Measurements from ENCODE around the gene PORCN. TPM values are rescaled to one million over a fixed set of nuclear protein-coding genes. Genes with fewer than 3 reads are reported as not detected.

The PORCN gene
- polyA plus RNA-seq, 1 donor (not counting 4 experiments of a cell fraction or from before 2014, with no cell fraction given) = 52.2 TPM

GRCh38 chrX:48533165-48533564 is 24.4 kb downstream of the PORCN start:
- no peak overlapping the region for H3K27ac ChIP-seq (ENCODE audit: control insufficient read depth, insufficient read depth, low read length)
- dilution Hi-C loops (cut with MboI; ENCODE audit: extremely low pct_ligation_motif_present, low sequenced_read_pairs) = no loop called here
- H2AFZ ChIP-seq (ENCODE audit: control insufficient read depth, low read length) = no peak overlapping the region
- H4K20me1 ChIP-seq (ENCODE audit: control insufficient read depth, extremely low read depth, insufficient read depth, low read length) = no peaks in the 10 kb centered on the region
- peaks cover 0 to 3% of the 10 kb centered on the region in 2 experiments for H3K36me3 ChIP-seq (ENCODE audit: control insufficient read depth in 2 of 2, extremely low read depth in 1 of 2, insufficient read depth in 2 of 2, low read length in 2 of 2)
- H3K9ac ChIP-seq (ENCODE audit: control insufficient read depth, extremely low read depth, insufficient read depth, low read length) = no peak overlapping the region
- no peak for FAIRE-seq
- TF ChIP-seq, protein P1, sequence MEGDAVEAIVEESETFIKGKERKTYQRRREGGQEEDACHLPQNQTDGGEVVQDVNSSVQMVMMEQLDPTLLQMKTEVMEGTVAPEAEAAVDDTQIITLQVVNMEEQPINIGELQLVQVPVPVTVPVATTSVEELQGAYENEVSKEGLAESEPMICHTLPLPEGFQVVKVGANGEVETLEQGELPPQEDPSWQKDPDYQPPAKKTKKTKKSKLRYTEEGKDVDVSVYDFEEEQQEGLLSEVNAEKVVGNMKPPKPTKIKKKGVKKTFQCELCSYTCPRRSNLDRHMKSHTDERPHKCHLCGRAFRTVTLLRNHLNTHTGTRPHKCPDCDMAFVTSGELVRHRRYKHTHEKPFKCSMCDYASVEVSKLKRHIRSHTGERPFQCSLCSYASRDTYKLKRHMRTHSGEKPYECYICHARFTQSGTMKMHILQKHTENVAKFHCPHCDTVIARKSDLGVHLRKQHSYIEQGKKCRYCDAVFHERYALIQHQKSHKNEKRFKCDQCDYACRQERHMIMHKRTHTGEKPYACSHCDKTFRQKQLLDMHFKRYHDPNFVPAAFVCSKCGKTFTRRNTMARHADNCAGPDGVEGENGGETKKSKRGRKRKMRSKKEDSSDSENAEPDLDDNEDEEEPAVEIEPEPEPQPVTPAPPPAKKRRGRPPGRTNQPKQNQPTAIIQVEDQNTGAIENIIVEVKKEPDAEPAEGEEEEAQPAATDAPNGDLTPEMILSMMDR (optimal IDR thresholded peaks at IDR 0.05 in 1 of 3, IDR thresholded peaks at IDR 0.05 in 1 of 3, conservative IDR thresholded peaks at IDR 0.05 in 1 of 3; ENCODE audit: extremely low read depth in 1 of 3, insufficient read depth in 2 of 3, low read length in 3 of 3) = no peak
- no peak for TF ChIP-seq EZH2 (IDR thresholded peaks at IDR 0.05; ENCODE audit: low read length)
- no peak for DNase-seq (ENCODE audit: low read depth, low spot score)
- H3K9me3 ChIP-seq (ENCODE audit: control insufficient read depth, low read depth, low read length) = no peaks in the 10 kb centered on the region
- H3K4me2 ChIP-seq (ENCODE audit: control insufficient read depth, extremely low read depth, insufficient read depth, low read depth, low read length) = no peak overlapping the region
- H3K4me1 ChIP-seq (ENCODE audit: control insufficient read depth, extremely low read depth, insufficient read depth, low read length) = peaks cover 21% of the 10 kb centered on the region
- no peaks in the 10 kb centered on the region for H3K27me3 ChIP-seq (ENCODE audit: control insufficient read depth, extremely low read depth, insufficient read depth, low read length)
- H3K79me2 ChIP-seq (ENCODE audit: control insufficient read depth, insufficient read depth, low read length) = no peaks in the 10 kb centered on the region
- H3K9me1 ChIP-seq (ENCODE audit: control insufficient read depth, extremely low read depth, insufficient read depth, low read length) = no peaks in the 10 kb centered on the region
- H3K4me3 ChIP-seq (ENCODE audit: control insufficient read depth in 2 of 3, extremely low read depth in 1 of 3, insufficient read depth in 2 of 3, low read depth in 1 of 3, low read length in 3 of 3) = no peak overlapping the region

DNA sequence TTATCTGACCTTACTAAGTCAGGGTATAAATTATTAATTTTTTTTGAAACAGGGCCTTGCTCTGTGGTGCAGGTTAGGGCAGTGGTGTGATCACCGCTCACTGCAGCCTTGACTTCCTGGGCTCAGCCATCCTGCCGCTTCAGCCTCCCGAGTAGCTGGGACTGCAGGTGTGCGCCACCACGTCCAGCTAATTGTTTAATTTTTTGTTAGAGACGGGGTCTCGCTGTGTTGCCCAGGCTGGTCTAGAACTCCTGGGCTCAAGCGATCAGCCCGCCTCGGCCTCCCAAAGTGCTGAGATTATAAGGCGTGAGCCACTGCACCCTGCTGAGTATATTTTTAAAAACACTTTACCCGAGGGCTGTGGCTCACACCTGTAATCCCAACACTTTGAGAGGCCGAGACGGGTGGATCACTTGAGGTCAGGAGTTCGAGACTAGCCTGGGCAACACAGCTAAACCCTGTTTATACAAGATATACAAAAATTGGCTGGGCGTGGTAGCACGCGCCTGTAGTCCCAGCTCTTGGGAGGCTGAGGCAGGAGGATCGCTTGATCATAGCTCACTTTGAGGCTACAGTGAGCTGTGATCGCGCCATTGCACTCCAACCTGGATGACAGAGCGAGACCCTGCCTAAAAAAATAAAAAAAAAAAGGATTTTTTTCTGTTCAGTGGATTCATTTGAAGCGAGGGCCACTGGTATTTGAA is 30.0 kb downstream of the PORCN start:
- Histone ChIP-seq H4K20me1 (ENCODE audit: control insufficient read depth, extremely low read depth, insufficient read depth, low read length) (no peaks in the 10 kb centered on the region), H3K27me3 (ENCODE audit: control insufficient read depth, extremely low read depth, insufficient read depth, low read length) (no peaks in the 10 kb centered on the region), H2AFZ (ENCODE audit: control insufficient read depth, low read length) (no peak overlapping the region), H3K79me2 (ENCODE audit: control insufficient read depth, insufficient read depth, low read length) (peaks cover 15% of the 10 kb centered on the region), H3K9me1 (ENCODE audit: control insufficient read depth, extremely low read depth, insufficient read depth, low read length) (no peaks in the 10 kb centered on the region), H3K4me3 (ENCODE audit: control insufficient read depth in 2 of 3, extremely low read depth in 1 of 3, insufficient read depth in 2 of 3, low read depth in 1 of 3, low read length in 3 of 3) (no peak overlapping the region), H3K36me3 (ENCODE audit: control insufficient read depth in 2 of 2, extremely low read depth in 1 of 2, insufficient read depth in 2 of 2, low read length in 2 of 2) (no peaks in the 10 kb centered on the region), H3K9ac (ENCODE audit: control insufficient read depth, extremely low read depth, insufficient read depth, low read length) (peak overlapping the region; percentile 83), H3K4me2 (ENCODE audit: control insufficient read depth, extremely low read depth, insufficient read depth, low read depth, low read length) (no peak overlapping the region), H3K9me3 (ENCODE audit: control insufficient read depth, low read depth, low read length) (no peaks in the 10 kb centered on the region), H3K4me1 (ENCODE audit: control insufficient read depth, extremely low read depth, insufficient read depth, low read length) (peaks cover 9% of the 10 kb centered on the region), H3K27ac (ENCODE audit: control insufficient read depth, insufficient read depth, low read length) (peak overlapping the region; percentile 84)
- DNase-seq (ENCODE audit: low read depth, low spot score) = no peak
- dilution Hi-C loops (cut with MboI; ENCODE audit: extremely low pct_ligation_motif_present, low sequenced_read_pairs) = no loop called here
- TF ChIP-seq EZH2 (IDR thresholded peaks at IDR 0.05; ENCODE audit: low read length) = no peak
- TF ChIP-seq, protein P1 (optimal IDR thresholded peaks at IDR 0.05 in 1 of 3, IDR thresholded peaks at IDR 0.05 in 1 of 3, conservative IDR thresholded peaks at IDR 0.05 in 1 of 3; ENCODE audit: extremely low read depth in 1 of 3, insufficient read depth in 2 of 3, low read length in 3 of 3) = no peak
- FAIRE-seq = no peak

Measured in keratinocyte (primary cell).